ENCODE results near the gene TUBA3C.

TUBA3C gene

DNA sequence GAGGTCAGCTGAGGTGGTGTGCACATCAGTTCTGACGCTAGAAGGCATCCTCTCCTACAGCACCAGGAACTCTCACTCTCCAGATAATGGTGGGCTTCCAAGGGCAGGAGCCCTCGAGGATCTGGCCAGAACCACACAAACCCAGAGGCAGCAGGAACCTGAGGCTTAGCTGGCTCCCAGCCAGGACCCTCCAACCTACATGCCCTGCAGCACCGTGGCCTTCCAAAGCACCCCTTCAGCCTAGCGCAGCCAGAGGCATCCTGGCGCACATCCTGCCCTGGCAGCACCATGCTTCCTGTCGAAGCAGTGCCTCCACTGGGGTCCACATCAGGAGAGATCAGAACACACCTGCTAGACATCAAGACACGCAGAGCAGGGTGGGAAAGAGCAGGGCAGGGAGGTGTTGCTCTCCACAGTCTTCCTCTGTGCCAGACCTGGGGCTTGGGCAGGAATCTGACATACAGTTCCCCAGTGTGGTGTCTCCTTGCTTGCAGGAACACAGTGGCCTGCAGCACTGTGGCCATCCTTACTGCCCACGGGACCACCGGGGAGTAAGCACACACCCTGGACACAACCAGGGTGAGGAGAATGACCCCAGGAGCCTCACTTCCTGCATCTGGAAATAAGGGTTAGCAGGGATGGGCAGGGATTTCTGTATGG, 21.7 kb downstream of the TUBA3C start:
- DNase-seq: no peak

- no peak for DNase-seq
These were observed 22.4 kb downstream of the TUBA3C start for GRCh38 chr13:19159181-19159580.

GRCh38 chr13:19158526-19159174, 23.0 kb downstream of the TUBA3C start:
- no peak for DNase-seq

DNA sequence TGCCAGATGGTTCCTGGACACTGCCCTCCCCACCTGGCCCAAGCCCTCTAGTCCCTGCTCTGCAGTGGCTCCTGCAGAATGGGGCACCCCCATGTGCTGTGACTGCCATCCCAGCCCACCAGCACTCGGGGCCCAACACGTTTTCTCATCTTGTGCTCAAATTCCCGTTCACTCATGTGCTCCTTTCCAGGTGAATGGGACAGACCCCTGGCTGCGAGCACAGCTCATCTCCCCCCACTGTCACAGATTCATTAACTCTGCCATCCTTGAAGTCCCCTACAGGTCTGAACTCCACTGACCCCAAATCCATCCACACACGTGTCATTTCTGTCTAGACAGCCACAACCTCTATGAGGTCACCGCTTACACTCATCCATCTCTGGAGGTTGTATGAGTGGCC, 23.6 kb downstream of the TUBA3C start:
- no peak for DNase-seq

GRCh38 chr13:19157461-19157860, 24.2 kb downstream of the TUBA3C start:
- DNase-seq: no peak

- no peak for DNase-seq
These were observed 25.4 kb downstream of the TUBA3C start for GRCh38 chr13:19156013-19156825.

DNA sequence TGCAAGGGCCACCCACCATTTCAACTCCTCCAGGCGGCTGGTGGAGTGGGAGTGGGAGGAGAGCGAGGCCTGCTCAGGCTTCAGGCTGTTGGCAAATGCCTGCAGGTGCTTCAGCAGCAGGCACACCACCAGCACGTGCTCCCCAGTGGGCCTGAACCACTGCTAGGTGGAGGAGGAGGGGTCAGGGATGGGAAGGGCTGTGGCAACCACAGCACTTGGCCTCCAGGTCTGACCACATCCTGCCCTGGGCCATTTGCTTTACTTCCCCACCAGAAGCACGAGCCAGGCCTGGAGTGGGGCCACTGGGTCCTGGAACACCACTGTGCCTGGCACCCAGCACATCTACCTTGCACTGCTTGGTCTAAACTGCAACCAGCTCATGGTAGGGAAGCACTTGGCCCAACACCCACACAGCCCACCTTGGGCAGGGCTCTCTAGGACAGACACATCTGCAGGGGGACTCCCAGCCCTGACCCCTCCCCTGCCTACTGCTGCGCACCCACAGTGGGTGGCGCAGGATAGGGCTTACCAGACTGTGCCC, 26.2 kb downstream of the TUBA3C start:
- no peak for DNase-seq

GRCh38 chr13:19154843-19155242, 26.8 kb downstream of the TUBA3C start:
- DNase-seq: no peak

DNA sequence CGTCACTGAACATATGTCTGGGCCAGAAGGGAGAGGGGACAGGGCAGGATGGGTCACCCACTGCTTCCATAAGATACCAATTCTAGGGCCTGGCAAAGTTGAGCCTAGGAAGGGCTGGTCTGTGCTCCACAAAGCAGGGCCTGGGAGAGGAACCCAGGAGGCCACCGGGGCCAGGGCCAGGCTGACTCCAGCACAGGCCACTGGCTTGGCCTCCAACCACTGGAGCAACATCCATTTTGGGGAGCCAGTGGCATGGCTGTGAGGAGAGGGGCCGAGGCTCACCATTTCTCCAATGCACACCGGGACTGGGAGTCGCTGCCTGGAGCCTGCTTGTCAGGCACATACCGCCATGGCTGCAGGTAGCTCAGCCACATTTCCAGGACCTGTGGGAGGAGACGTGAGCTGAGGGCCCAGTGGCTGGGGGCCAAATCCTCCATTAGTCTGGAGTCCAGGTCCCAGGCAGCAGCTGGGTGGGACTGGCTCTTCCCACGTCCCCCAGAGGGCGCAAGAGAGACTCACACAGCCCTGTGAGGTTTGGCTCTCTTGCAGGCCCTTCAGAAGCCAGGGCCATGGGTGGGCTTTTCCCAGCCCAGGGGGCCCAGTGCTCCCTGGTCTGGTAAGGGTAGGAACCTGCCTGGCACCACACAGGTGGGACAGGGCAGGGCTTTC, 27.7 kb downstream of the TUBA3C start:
- no peak for DNase-seq

DNA sequence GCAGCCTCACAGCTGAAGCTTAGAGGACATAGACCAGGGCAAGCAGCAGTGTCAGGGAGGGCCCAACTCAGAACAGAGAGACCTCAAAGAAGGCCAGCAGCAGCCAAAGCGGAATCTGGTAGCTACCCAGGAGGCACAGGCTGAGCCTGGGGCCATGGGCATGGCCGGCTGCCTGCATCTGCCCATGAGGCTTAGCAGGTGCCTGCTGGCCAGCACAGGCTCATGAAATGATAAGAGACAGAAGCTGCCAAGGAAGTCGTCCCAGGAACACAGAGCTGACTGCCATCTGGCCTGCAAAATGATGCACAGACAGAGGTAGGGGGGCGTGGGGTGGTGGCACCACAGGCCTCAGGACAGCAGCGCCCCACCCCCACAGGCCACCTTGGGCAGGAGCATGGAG, 29.2 kb downstream of the TUBA3C start:
- no peak for DNase-seq

DNA sequence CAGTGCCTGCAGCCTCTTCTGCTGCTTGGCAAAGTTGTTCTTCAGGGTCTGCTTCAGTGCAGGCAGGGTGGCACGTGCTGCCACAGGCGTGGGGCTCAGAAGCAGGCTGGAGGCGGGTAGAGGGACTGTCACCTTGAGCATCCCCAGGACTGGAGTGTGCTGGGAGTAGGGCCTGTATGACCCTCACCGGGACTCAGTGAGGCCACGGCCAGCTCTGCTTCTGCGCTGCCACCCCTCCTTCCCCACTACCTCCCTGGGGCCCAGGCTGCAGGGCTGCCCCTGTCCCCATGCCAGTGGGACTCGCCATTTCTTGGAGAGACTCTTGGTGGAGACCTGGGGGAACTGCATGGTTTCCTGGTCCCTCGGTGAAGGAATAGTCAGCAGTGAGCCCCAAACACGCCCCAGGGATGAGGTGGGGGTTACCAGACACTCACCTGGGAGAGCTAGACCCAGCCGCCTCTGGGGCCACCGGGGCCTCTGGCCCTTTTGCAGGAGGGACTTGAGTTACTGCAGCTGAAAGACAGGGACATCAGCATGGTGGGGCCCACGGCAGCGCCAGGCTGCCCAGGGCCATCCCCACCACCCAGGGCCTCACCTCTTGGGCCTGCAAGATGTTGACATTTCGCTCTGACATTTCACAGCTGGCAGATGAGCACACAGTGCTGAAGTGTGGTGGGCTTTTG, 29.9 kb downstream of the TUBA3C start:
- no peak for DNase-seq

DNA sequence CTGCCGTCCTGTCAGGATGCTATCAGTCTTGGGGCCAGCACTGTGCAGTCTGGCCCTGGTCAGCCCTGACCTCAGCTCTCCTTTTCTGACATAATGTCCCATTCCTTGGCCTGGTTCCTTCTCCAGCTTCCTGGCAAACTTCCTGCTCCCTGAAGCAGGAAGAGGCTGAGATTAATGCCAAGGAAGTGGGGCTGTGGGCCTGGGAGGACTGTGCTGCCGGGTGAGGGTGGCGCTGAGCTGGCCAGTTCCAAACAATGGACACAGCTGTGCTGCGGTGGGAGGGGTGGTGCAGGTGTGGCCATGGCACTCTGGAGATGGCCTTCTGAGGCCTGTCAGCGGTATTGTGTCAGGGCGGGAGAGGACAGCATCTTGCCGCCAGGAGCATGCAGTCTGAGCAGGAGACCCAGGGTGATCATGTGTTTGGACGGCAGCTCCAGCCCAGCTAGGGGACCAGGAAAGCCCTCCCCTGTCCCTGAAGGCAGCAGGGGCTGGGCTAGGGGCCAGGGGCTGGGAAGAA, 30.9 kb downstream of the TUBA3C start:
- no peak for DNase-seq

DNA sequence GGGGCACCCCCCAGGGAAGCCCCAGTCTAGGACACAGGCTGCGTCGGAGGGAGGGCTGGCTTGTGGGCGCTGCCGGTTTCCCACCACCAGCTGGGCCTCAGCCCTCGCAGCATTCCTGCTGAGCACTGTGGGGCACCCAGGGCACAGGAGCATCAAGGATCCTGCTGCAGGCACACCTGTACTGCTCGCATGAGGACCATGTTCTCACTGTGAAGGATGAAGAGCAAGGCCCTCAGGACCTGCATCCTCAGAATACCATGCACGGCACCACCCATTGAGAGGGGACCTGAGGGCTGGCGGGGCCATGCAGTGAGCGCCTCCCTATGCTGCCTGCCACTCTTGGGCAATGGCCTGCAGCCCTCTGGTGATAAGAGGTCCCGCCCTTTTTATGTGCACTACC, 31.4 kb downstream of the TUBA3C start:
- DNase-seq: no peak

DNA sequence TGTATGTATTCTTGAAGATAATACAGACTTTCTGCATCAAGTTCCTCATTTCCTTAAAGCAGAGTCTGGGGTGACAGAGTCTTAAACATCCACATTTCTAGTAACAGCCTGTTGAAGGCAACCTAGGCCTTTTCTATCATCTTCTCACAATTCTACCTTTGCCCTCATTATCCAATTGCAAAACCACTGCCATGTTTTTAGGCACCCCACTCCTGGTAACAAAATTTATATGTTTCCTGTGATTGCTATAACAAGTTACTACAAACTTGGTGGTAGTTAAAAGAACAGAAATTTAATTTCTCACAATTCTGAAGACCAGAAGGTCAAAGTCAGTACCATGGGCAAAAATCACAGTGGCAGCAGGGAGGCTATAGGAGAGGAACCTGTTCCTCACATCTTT, 33.1 kb downstream of the TUBA3C start:
- no peak for DNase-seq

Data from NCI-H1436 treated with DMSO at 0.1 percent for 48 hours (cell line).